K562 (cell line): Measurements from ENCODE around the gene NDUFB7. TPM values are rescaled to one million over a fixed set of nuclear protein-coding genes. Genes with fewer than 3 reads are reported as not detected.

Source experiments
- CEBPG ChIP-seq, 3 experiments: fragments of 200-800 bp in 1 of 3; sonication (Bioruptor generic) in 1 of 3; sonication (generic) in 1 of 3; formaldehyde crosslinking in 1 of 3; IDR thresholded peaks in 2 of 3; conservative IDR thresholded peaks in 1 of 3; 2 replicates each; pipeline versions ENCODE4 v1.6.1 to v1.8.0; 2016 to 2022; ENCODE audit warnings: missing compliant biosample characterization in 2 of 3, missing genetic modification characterization in 2 of 3, mild to moderate bottlenecking in 1 of 3, missing genetic modification reagents in 1 of 3
- CHD2 ChIP-seq: IDR thresholded peaks from 2 replicates; pipeline ENCODE4 v1.6.1; 2011; ENCODE audit warnings: low read depth, low read length
- HNRNPUL1 ChIP-seq: fragments of 200-400 bp; formaldehyde crosslinking; IDR thresholded peaks from 2 replicates; pipeline ENCODE4 v1.6.1; 2017; ENCODE audit warnings: low read length
- MCM3 ChIP-seq: fragments of 450-650 bp; IDR thresholded peaks from 2 replicates; pipeline ENCODE4 v1.6.1; 2016
- MTF1 ChIP-seq: fragments of 250-450 bp; sonication (Bioruptor Pico); IDR thresholded peaks from 2 replicates; pipeline ENCODE4 v1.9.0; 2021; ENCODE audit warnings: moderate library complexity, mild to moderate bottlenecking, inconsistent platforms, borderline replicate concordance
- RFX1 ChIP-seq: fragments of 450-650 bp; IDR thresholded peaks from 2 replicates; pipeline ENCODE4 v1.6.1; 2016; ENCODE audit warnings: mild to moderate bottlenecking, moderate library complexity
- TAF9B ChIP-seq: fragments of 450-650 bp; IDR thresholded peaks from 2 replicates; pipeline ENCODE4 v1.6.1; 2018; ENCODE audit warnings: mild to moderate bottlenecking; ENCODE audit not compliant: partially characterized antibody
- ZFX ChIP-seq: sonication (generic); formaldehyde crosslinking; IDR thresholded peaks from 2 replicates; pipeline ENCODE4 v1.8.0; 2022; ENCODE audit warnings: mild to moderate bottlenecking, missing genetic modification reagents, moderate library complexity
- ZNF121 ChIP-seq: sonication (generic); formaldehyde crosslinking; conservative IDR thresholded peaks from 2 replicates; pipeline ENCODE4 v1.8.0; 2022; ENCODE audit warnings: missing genetic modification reagents
- ZNF263 ChIP-seq: sonication (generic); formaldehyde crosslinking; IDR thresholded peaks from 2 replicates; pipeline ENCODE4 v1.8.0; 2022; ENCODE audit warnings: mild to moderate bottlenecking, missing genetic modification reagents, borderline replicate concordance
- ZNF311 ChIP-seq: fragments of 250-450 bp; sonication (Bioruptor Pico); IDR thresholded peaks from 2 replicates; pipeline ENCODE4 v1.4.0; 2020; ENCODE audit warnings: mild to moderate bottlenecking, moderate library complexity
- ZSCAN29 ChIP-seq: fragments of 450-650 bp; IDR thresholded peaks from 2 replicates; pipeline ENCODE4 v1.6.1; 2017
- polyA plus RNA-seq, 8 experiments: library from polyadenylated mRNA; depleted of rRNA in 4 of 8; stranded (reverse) in 5 of 8; unstranded in 3 of 8; fragments of >200 nt; fragmentation: Nextera tagmentation in 2 of 8; fragmentation: Illumina TruSeq in 1 of 8; extraction: Ambion mirVana in 2 of 8; extraction: Trizol in 1 of 8; gene quantifications; 2 replicates each; pipeline versions ENCODE4 v1.2.1 to v1.2.3, GENCODE V29; 2011 to 2014; ENCODE audit warnings: inconsistent platforms in 1 of 8, missing spikeins in 1 of 8
- total RNA-seq, 7 experiments: library from RNA; depleted of rRNA in 6 of 7; stranded (reverse); fragments of >200 nt in 6 of 7; fragmentation: Illumina TruSeq in 2 of 7; extraction: Trizol in 2 of 7; gene quantifications; 2 replicates each; pipeline versions ENCODE4 v1.2.1 to v1.2.3, GENCODE V29; 2011 to 2021; ENCODE audit warnings: low replicate concordance in 1 of 7
- TF ChIP-seq, protein P1 (sequence below): fragments of 250-450 bp; sonication (Bioruptor Pico); IDR thresholded peaks from 2 replicates; pipeline ENCODE4 v1.5.0; 2020; ENCODE audit warnings: mild to moderate bottlenecking
- TF ChIP-seq, protein P2 (sequence below): fragments of 450-650 bp; IDR thresholded peaks from 2 replicates; pipeline ENCODE4 v1.6.1; 2016
- TF ChIP-seq, protein P3 (sequence below): sonication (generic); formaldehyde crosslinking; IDR thresholded peaks from 2 replicates; pipeline ENCODE4 v1.8.0; 2023; ENCODE audit warnings: mild to moderate bottlenecking, missing genetic modification reagents
- TF ChIP-seq, protein P4 (sequence below), 2 experiments: IDR thresholded peaks in 1 of 2; conservative IDR thresholded peaks in 1 of 2; 2 replicates each; pipeline ENCODE4 v1.6.1; 2016; ENCODE audit warnings: low read depth in 2 of 2, mild to moderate bottlenecking in 1 of 2, missing compliant biosample characterization in 1 of 2, missing genetic modification characterization in 1 of 2, moderate library complexity in 1 of 2
- TF ChIP-seq, protein P5 (sequence below): sonication (generic); formaldehyde crosslinking; IDR thresholded peaks from 2 replicates; pipeline ENCODE4 v1.8.0; 2022; ENCODE audit warnings: missing genetic modification reagents, mild to moderate bottlenecking, moderate library complexity, borderline replicate concordance

NDUFB7 gene
- total and polyA plus RNA-seq, 9 of the 15 experiments (the other 6 are each of a cell fraction or from before 2014, with no cell fraction given), result 14.9 to 842 (median 137) TPM

DNA sequence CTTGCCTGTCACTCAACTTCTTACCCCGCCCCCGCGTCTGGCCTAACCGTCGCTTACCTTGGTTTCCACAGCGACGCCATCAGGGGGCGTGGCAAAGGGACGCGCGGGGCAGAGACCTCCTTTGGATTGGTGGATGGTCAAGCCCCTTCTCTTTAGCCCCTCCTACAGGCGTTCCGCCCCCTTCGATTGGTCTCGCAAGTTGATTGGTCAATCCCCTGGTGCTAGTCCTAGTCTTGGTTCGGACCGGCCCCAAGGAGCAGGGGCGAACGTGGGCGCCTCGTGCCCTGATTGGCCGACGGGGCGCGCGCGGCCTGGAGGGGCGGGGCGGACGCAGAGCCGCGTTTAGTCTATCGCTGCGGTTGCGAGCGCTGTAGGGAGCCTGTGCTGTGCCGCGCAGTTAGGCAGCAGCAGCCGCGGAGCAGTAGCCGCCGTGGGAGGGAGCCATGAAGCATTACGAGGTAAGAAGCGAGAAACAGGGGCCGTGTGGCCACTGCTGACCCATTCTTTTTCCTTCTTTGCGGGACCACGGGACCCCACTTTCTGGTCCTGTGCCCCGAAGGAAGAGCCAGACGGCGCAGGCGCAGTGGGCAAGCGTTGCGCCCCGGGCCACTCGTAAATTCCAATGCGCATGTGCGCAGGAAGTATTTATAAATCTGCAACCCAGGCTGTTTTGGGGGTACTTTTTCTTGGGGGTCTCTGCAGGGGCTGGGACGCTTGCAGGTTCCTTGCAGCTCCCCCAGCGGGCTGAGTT, 42.4 kb downstream of the NDUFB7 start, which contains the start of gene TECR (continued):
- TF ChIP-seq, protein P1, sequence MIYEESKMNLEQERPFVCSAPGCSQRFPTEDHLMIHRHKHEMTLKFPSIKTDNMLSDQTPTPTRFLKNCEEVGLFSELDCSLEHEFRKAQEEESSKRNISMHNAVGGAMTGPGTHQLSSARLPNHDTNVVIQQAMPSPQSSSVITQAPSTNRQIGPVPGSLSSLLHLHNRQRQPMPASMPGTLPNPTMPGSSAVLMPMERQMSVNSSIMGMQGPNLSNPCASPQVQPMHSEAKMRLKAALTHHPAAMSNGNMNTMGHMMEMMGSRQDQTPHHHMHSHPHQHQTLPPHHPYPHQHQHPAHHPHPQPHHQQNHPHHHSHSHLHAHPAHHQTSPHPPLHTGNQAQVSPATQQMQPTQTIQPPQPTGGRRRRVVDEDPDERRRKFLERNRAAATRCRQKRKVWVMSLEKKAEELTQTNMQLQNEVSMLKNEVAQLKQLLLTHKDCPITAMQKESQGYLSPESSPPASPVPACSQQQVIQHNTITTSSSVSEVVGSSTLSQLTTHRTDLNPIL (CRISPR knock-in tag), result no peak
- TF ChIP-seq ZFX (CRISPR knock-in tag) (peak; percentile 66), ZNF121 (CRISPR knock-in tag) (no peak), MTF1 (CRISPR knock-in tag) (no peak), RFX1 (peak; percentile 96), CHD2 (no peak; the same call in 1 of the 2 replicates), ZSCAN29 (no peak), CEBPG (CRISPR knock-in tag; IDR thresholded peaks at IDR 0.05) (peak; percentile 67), CEBPG (tag; conservative IDR thresholded peaks at IDR 0.05 in 1 of 2, IDR thresholded peaks at IDR 0.05 in 1 of 2) (peak in 1 of 2 experiments; percentile 5; a peak in 1 of 4 replicates), TAF9B (no peak), MCM3 (no peak), ZNF263 (CRISPR knock-in tag) (0 out of 2 replicates have a peak, but pooled peaks have one; percentile 28), ZNF311 (no peak), HNRNPUL1 (no peak)
- TF ChIP-seq, protein P2, sequence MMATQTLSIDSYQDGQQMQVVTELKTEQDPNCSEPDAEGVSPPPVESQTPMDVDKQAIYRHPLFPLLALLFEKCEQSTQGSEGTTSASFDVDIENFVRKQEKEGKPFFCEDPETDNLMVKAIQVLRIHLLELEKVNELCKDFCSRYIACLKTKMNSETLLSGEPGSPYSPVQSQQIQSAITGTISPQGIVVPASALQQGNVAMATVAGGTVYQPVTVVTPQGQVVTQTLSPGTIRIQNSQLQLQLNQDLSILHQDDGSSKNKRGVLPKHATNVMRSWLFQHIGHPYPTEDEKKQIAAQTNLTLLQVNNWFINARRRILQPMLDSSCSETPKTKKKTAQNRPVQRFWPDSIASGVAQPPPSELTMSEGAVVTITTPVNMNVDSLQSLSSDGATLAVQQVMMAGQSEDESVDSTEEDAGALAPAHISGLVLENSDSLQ, result peak; percentile 100
- TF ChIP-seq, protein P3, sequence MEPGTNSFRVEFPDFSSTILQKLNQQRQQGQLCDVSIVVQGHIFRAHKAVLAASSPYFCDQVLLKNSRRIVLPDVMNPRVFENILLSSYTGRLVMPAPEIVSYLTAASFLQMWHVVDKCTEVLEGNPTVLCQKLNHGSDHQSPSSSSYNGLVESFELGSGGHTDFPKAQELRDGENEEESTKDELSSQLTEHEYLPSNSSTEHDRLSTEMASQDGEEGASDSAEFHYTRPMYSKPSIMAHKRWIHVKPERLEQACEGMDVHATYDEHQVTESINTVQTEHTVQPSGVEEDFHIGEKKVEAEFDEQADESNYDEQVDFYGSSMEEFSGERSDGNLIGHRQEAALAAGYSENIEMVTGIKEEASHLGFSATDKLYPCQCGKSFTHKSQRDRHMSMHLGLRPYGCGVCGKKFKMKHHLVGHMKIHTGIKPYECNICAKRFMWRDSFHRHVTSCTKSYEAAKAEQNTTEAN (CRISPR knock-in tag), result no peak
- TF ChIP-seq, protein P4, sequence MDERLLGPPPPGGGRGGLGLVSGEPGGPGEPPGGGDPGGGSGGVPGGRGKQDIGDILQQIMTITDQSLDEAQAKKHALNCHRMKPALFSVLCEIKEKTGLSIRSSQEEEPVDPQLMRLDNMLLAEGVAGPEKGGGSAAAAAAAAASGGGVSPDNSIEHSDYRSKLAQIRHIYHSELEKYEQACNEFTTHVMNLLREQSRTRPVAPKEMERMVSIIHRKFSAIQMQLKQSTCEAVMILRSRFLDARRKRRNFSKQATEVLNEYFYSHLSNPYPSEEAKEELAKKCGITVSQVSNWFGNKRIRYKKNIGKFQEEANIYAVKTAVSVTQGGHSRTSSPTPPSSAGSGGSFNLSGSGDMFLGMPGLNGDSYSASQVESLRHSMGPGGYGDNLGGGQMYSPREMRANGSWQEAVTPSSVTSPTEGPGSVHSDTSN (CRISPR knock-in tag; IDR thresholded peaks at IDR 0.05; ENCODE audit: low read depth), result peak; percentile 98
- TF ChIP-seq, protein P4 (tag; conservative IDR thresholded peaks at IDR 0.05; ENCODE audit: low read depth), result no peak
- TF ChIP-seq, protein P5, sequence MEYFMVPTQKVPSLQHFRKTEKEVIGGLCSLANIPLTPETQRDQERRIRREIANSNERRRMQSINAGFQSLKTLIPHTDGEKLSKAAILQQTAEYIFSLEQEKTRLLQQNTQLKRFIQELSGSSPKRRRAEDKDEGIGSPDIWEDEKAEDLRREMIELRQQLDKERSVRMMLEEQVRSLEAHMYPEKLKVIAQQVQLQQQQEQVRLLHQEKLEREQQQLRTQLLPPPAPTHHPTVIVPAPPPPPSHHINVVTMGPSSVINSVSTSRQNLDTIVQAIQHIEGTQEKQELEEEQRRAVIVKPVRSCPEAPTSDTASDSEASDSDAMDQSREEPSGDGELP (CRISPR knock-in tag), result peak; percentile 39; the same call in 1 of the 2 replicates
